IPS-15b (cell line): ENCODE results near the gene FNTB.

Source experiments
- H3K27me3 ChIP-seq: one replicate; pipeline ENCODE4 v1.6.1; 2013; ENCODE audit warnings: low read length; ENCODE audit not compliant: control insufficient read depth, insufficient read depth
- H3K36me3 ChIP-seq: one replicate; pipeline ENCODE4 v1.6.1; 2013; ENCODE audit warnings: low read length; ENCODE audit not compliant: control insufficient read depth, insufficient read depth
- H3K4me1 ChIP-seq: one replicate; pipeline ENCODE4 v1.6.1; 2013; ENCODE audit warnings: mild to moderate bottlenecking, low read length; ENCODE audit not compliant: control insufficient read depth, insufficient read depth
- H3K4me3 ChIP-seq: one replicate; pipeline ENCODE4 v1.5.1; 2013; ENCODE audit warnings: low read depth, low read length
- H3K9ac ChIP-seq: one replicate; pipeline ENCODE4 v1.6.1; 2013; ENCODE audit warnings: low read depth, mild to moderate bottlenecking, low read length
- H3K9me3 ChIP-seq: one replicate; pipeline ENCODE4 v1.6.1; 2013; ENCODE audit warnings: mild to moderate bottlenecking, low read length; ENCODE audit not compliant: control insufficient read depth, insufficient read depth

FNTB gene

GRCh38 chr14:65102441-65103149, 115.9 kb downstream of the FNTB start, which contains the start of gene MAX:
TSS of gene MAX (minus strand) at chr14:65102517. CDS start at chr14:65102339, 178 bp downstream.
- Histone ChIP-seq H3K4me3 (peak within 1 kb of the TSS; percentile 78), H3K4me1 (peaks cover 4% of the 10 kb centered on the region), H3K27me3 (peaks cover 3% of the 10 kb centered on the region), H3K9me3 (no peaks in the 10 kb centered on the region), H3K36me3 (no peaks in the 10 kb centered on the region), H3K9ac (peak within 1 kb of the TSS; percentile 63)

- peaks cover 4% of the 10 kb centered on the region for H3K4me1 ChIP-seq
- no peak overlapping the region for H3K9ac ChIP-seq
- H3K9me3 ChIP-seq = no peaks in the 10 kb centered on the region
- peak overlapping the region; percentile 78 for H3K4me3 ChIP-seq
- H3K36me3 ChIP-seq = no peaks in the 10 kb centered on the region
- H3K27me3 ChIP-seq = peaks cover 3% of the 10 kb centered on the region
Measured at GRCh38 chr14:65103150-65103760, 116.6 kb downstream of the FNTB start.

GRCh38 chr14:65104791-65105190, 118.1 kb downstream of the FNTB start:
- Histone ChIP-seq H3K27me3 (peaks cover 3% of the 10 kb centered on the region), H3K9ac (no peak overlapping the region), H3K36me3 (no peaks in the 10 kb centered on the region), H3K4me3 (no peak overlapping the region), H3K9me3 (no peaks in the 10 kb centered on the region), H3K4me1 (peaks cover 4% of the 10 kb centered on the region)

GRCh38 chr14:65106316-65106715, 119.6 kb downstream of the FNTB start:
- H3K9me3 ChIP-seq = no peaks in the 10 kb centered on the region
- H3K27me3 ChIP-seq = peaks cover 3% of the 10 kb centered on the region
- no peak overlapping the region for H3K4me3 ChIP-seq
- no peak overlapping the region for H3K9ac ChIP-seq
- no peaks in the 10 kb centered on the region for H3K36me3 ChIP-seq
- peaks cover 4% of the 10 kb centered on the region for H3K4me1 ChIP-seq

- H3K4me1 ChIP-seq = peaks cover 4% of the 10 kb centered on the region
- no peak overlapping the region for H3K4me3 ChIP-seq
- peaks cover 3% of the 10 kb centered on the region for H3K27me3 ChIP-seq
- no peaks in the 10 kb centered on the region for H3K9me3 ChIP-seq
- no peaks in the 10 kb centered on the region for H3K36me3 ChIP-seq
- H3K9ac ChIP-seq = no peak overlapping the region
Measured at GRCh38 chr14:65106736-65107135, 120.0 kb downstream of the FNTB start.

- H3K9ac ChIP-seq = no peak overlapping the region
- no peaks in the 10 kb centered on the region for H3K9me3 ChIP-seq
- H3K27me3 ChIP-seq = peaks cover 3% of the 10 kb centered on the region
- no peaks in the 10 kb centered on the region for H3K36me3 ChIP-seq
- no peak overlapping the region for H3K4me3 ChIP-seq
- H3K4me1 ChIP-seq = peaks cover 4% of the 10 kb centered on the region
Measured at GRCh38 chr14:65107200-65107599, 120.5 kb downstream of the FNTB start.

- H3K4me1 ChIP-seq = no peaks in the 10 kb centered on the region
- H3K4me3 ChIP-seq = no peak overlapping the region
- H3K36me3 ChIP-seq = no peaks in the 10 kb centered on the region
- H3K9ac ChIP-seq = no peak overlapping the region
- H3K9me3 ChIP-seq = no peaks in the 10 kb centered on the region
- no peaks in the 10 kb centered on the region for H3K27me3 ChIP-seq
Measured at GRCh38 chr14:65109357-65109756, 122.7 kb downstream of the FNTB start.

- Histone ChIP-seq H3K9ac (no peak overlapping the region), H3K9me3 (no peaks in the 10 kb centered on the region), H3K4me3 (no peak overlapping the region), H3K4me1 (no peaks in the 10 kb centered on the region), H3K36me3 (no peaks in the 10 kb centered on the region), H3K27me3 (no peaks in the 10 kb centered on the region)
Measured at GRCh38 chr14:65110525-65110924, 123.8 kb downstream of the FNTB start.
